A549 (cell line): ENCODE data around the gene TRAPPC12. TPM values are rescaled to one million over a fixed set of nuclear protein-coding genes. Genes with fewer than 3 reads are reported as not detected.

ENCODE experiments used
- ATAC-seq, 2 experiments: fragments of 200-7000 bp in 1 of 2; fragments of >200 bp in 1 of 2; cut with Nextera tagmentation in 1 of 2; cut with Tn5 transposase in 1 of 2; 3 replicates each; pipeline versions ENCODE4 v1.8.0 to v1.9.1; 2018 to 2020; ENCODE audit warnings: mild to moderate bottlenecking in 1 of 2, moderate library complexity in 1 of 2
- CTCF ChIA-PET: fragments of 300-600 bp; sonication (Branson Sonifier 250); formaldehyde crosslinking; extraction: SDS; loops from one replicate; lab custom pipeline; 2021; ENCODE audit warnings: antibody characterized with exemption, inconsistent platforms; lab: Yijun Ruan, JAX
- POLR2A ChIA-PET: fragments of 350-600 bp; formaldehyde crosslinking; extraction: SDS; loops from one replicate; lab custom pipeline; 2021; ENCODE audit warnings: antibody characterized with exemption, inconsistent platforms; lab: Yijun Ruan, JAX
- DNase-seq, 2 experiments: peaks; one replicate each; pipeline versions ENCODE4 v3.0.0 to v3.0.0-alpha.2; 2011 to 2016; ENCODE audit warnings: low read depth in 1 of 2, low spot score in 1 of 2
- FAIRE-seq: peaks from 2 replicates; lab custom pipeline; 2011; peaks lifted over from hg19 to GRCh38; lab: Jason Lieb, UNC
- H3K27ac ChIP-seq, 2 experiments: fragments of >200 bp; sonication (Bioruptor Twin); formaldehyde crosslinking; 3 replicates each; pipeline ENCODE4 v1.5.1; 2016 to 2017
- H3K4me1 ChIP-seq: fragments of >200 bp; sonication (Bioruptor Twin); formaldehyde crosslinking; 3 replicates; pipeline ENCODE4 v1.6.1; 2016
- H3K4me2 ChIP-seq: fragments of >200 bp; sonication (Bioruptor Twin); formaldehyde crosslinking; 3 replicates; pipeline ENCODE4 v1.6.1; 2016
- H3K4me3 ChIP-seq: fragments of >200 bp; sonication (Bioruptor Twin); formaldehyde crosslinking; 3 replicates; pipeline ENCODE4 v1.5.1; 2016
- H3K9me3 ChIP-seq: fragments of >200 bp; sonication (Bioruptor Twin); formaldehyde crosslinking; 3 replicates; pipeline ENCODE4 v1.6.1; 2016
- FOSB ChIP-seq: fragments of 250-450 bp; sonication (Bioruptor Pico); IDR thresholded peaks from 2 replicates; pipeline ENCODE4 v1.5.0; 2020; ENCODE audit warnings: mild to moderate bottlenecking, moderate library complexity
- FOXS1 ChIP-seq: fragments of 250-450 bp; sonication (Bioruptor Pico); IDR thresholded peaks from 2 replicates; pipeline ENCODE4 v1.5.0; 2020; ENCODE audit warnings: mild to moderate bottlenecking, moderate library complexity
- GATA3 ChIP-seq: IDR thresholded peaks from 2 replicates; pipeline ENCODE4 v1.6.1; 2012; ENCODE audit warnings: borderline replicate concordance
- HDAC2 ChIP-seq: fragments of 200-600 bp; sonication (generic); IDR thresholded peaks from 2 replicates; pipeline ENCODE4 v1.6.1; 2016
- HEYL ChIP-seq: fragments of 250-450 bp; sonication (Bioruptor Pico); IDR thresholded peaks from 2 replicates; pipeline ENCODE4 v1.8.0; 2021; ENCODE audit warnings: mild to moderate bottlenecking, moderate library complexity
- HOXB5 ChIP-seq: fragments of 250-450 bp; sonication (Bioruptor Pico); IDR thresholded peaks from 2 replicates; pipeline ENCODE4 v1.5.0; 2020; ENCODE audit warnings: mild to moderate bottlenecking, moderate library complexity
- JUN ChIP-seq, 2 experiments: fragments of >200 bp; sonication (Bioruptor Twin); formaldehyde crosslinking; IDR thresholded peaks; 2 replicates in 1 of 2; 3 replicates in 1 of 2; pipeline ENCODE4 v1.6.1; 2016 to 2017
- KDM5A ChIP-seq: fragments of 200-600 bp; sonication (generic); IDR thresholded peaks from 2 replicates; pipeline ENCODE4 v1.6.1; 2016; ENCODE audit warnings: antibody characterized with exemption, mild to moderate bottlenecking
- NFE2L2 ChIP-seq: fragments of 150-350 bp; conservative IDR thresholded peaks from 2 replicates; pipeline ENCODE4 v1.6.1; 2014; ENCODE audit warnings: low read length
- NPAS2 ChIP-seq: fragments of 250-450 bp; sonication (Bioruptor Pico); IDR thresholded peaks from 2 replicates; pipeline ENCODE4 v1.8.0; 2022; ENCODE audit warnings: mild to moderate bottlenecking, moderate library complexity, borderline replicate concordance
- RARB ChIP-seq: fragments of 250-450 bp; sonication (Bioruptor Pico); IDR thresholded peaks from 2 replicates; pipeline ENCODE4 v1.8.0; 2021; ENCODE audit warnings: mild to moderate bottlenecking, moderate library complexity
- RCOR1 ChIP-seq: fragments of 150-350 bp; IDR thresholded peaks from 2 replicates; pipeline ENCODE4 v1.6.1; 2014; ENCODE audit warnings: antibody characterized with exemption, low read length, low read depth
- RNF2 ChIP-seq: fragments of 200-600 bp; sonication (generic); IDR thresholded peaks from 2 replicates; pipeline ENCODE4 v1.6.1; 2016; ENCODE audit warnings: low read depth, mild to moderate bottlenecking, antibody characterized with exemption, moderate library complexity, borderline replicate concordance
- TFCP2L1 ChIP-seq: fragments of 250-450 bp; sonication (Bioruptor Pico); IDR thresholded peaks from 2 replicates; pipeline ENCODE4 v1.5.0; 2021; ENCODE audit warnings: mild to moderate bottlenecking
- TP53 ChIP-seq: fragments of 250-450 bp; sonication (Bioruptor Pico); IDR thresholded peaks from 2 replicates; pipeline ENCODE4 v1.5.0; 2021; ENCODE audit warnings: mild to moderate bottlenecking, moderate library complexity
- WGBS: methylation state at CpG from one replicate; pipeline ENCODE4 v1.1.6; 2017; ENCODE audit errors: missing lambda C conversion rate; 5-methylcytosine and 5-hydroxymethylcytosine counted together
- polyA plus RNA-seq, 4 experiments: library from polyadenylated mRNA; depleted of rRNA in 3 of 4; stranded (reverse); fragments of >200 nt; fragmentation: RNase III in 1 of 4; extraction: RNeasy Plus Mini Kit Qiagen cat#74134 plus additional on column Dnase treatment in 1 of 4; gene quantifications; 2 replicates in 3 of 4; 3 replicates in 1 of 4; pipeline ENCODE4 v1.2.3, GENCODE V29; 2011 to 2017
- TF ChIP-seq, protein P1 (sequence below): fragments of 200-600 bp; sonication (generic); IDR thresholded peaks from 2 replicates; pipeline ENCODE4 v1.6.1; 2016; ENCODE audit warnings: antibody characterized with exemption, mild to moderate bottlenecking, moderate library complexity
- TF ChIP-seq, protein P2 (sequence below): fragments of >200 bp; sonication (Bioruptor Twin); formaldehyde crosslinking; IDR thresholded peaks from 2 replicates; pipeline ENCODE4 v1.6.1; 2016

Gene TRAPPC12
- polyA plus RNA-seq, 2 of the 4 experiments (the other 2 are of a cell fraction), result 42.3 to 55.0 TPM

DNA sequence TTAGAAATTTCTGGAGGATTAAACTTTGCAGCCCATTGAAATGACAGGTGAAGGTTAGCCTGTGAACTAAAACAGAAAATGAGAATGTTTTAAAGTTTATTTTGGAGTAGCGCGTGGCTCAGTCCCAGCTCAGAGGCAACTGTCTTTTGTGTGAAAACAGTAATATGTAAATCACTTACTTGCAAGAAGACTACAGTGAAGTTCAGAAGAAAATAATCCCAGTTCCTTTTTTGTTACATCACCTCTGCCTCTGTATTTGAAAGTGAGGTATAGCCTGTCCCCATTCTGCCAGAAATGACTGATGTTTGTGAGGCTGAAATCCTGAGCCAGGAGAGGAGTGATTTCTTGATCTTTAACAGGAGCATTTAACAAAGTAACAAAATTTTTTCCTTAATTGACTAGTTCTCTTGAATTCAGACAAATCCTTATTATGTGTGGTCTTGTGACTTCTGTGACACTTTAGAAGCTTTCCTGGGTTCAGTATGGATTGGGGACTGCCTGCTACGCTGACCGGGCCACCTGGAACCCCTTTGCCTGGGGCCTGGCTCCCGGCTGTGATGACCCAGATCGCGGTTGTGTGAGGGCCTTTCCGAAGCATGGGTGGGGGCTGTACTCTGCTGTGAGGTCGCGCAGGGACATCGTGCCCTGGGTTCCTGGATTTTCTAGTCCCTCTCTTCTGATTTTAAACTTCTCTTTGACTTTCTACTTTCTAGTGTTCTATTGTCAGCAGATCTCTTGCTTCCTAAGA, 24.3 kb downstream of the TRAPPC12 start:
- DNase-seq, result no peak
- Histone ChIP-seq H3K4me3 (no peak overlapping the region), H3K4me1 (no peaks in the 10 kb centered on the region), H3K9me3 (no peaks in the 10 kb centered on the region), H3K27ac (no peak overlapping the region)
- POLR2A ChIA-PET, result no interaction called here
- TF ChIP-seq NPAS2 (no peak), FOXS1 (no peak), NFE2L2 (no peak), GATA3 (no peak), HOXB5 (CRISPR knock-in tag) (no peak), JUN (IDR thresholded peaks at IDR 0.05) (no peak), HDAC2 (no peak), TP53 (CRISPR knock-in tag) (no peak), RCOR1 (no peak), KDM5A (no peak), RNF2 (no peak), TFCP2L1 (CRISPR knock-in tag) (no peak), HEYL (no peak), RARB (CRISPR knock-in tag) (no peak), FOSB (no peak)
- TF ChIP-seq, protein P1, sequence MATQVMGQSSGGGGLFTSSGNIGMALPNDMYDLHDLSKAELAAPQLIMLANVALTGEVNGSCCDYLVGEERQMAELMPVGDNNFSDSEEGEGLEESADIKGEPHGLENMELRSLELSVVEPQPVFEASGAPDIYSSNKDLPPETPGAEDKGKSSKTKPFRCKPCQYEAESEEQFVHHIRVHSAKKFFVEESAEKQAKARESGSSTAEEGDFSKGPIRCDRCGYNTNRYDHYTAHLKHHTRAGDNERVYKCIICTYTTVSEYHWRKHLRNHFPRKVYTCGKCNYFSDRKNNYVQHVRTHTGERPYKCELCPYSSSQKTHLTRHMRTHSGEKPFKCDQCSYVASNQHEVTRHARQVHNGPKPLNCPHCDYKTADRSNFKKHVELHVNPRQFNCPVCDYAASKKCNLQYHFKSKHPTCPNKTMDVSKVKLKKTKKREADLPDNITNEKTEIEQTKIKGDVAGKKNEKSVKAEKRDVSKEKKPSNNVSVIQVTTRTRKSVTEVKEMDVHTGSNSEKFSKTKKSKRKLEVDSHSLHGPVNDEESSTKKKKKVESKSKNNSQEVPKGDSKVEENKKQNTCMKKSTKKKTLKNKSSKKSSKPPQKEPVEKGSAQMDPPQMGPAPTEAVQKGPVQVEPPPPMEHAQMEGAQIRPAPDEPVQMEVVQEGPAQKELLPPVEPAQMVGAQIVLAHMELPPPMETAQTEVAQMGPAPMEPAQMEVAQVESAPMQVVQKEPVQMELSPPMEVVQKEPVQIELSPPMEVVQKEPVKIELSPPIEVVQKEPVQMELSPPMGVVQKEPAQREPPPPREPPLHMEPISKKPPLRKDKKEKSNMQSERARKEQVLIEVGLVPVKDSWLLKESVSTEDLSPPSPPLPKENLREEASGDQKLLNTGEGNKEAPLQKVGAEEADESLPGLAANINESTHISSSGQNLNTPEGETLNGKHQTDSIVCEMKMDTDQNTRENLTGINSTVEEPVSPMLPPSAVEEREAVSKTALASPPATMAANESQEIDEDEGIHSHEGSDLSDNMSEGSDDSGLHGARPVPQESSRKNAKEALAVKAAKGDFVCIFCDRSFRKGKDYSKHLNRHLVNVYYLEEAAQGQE, result no peak
- TF ChIP-seq, protein P2, sequence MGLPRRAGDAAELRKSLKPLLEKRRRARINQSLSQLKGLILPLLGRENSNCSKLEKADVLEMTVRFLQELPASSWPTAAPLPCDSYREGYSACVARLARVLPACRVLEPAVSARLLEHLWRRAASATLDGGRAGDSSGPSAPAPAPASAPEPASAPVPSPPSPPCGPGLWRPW, result no peak
- TF ChIP-seq, all 56 proteins: peak for 0
- ATAC-seq, result no peak
- WGBS, result 96% methylated on average over 11 of the region's 11 CpGs
- no peak for FAIRE-seq
- CTCF ChIA-PET, result interaction anchor here (2.1 to 3.9 kb wide), 2 partner anchors 20 to 24 kb away, joined by 6 to 25 read pairs; partner anchors contain the start of gene TRAPPC12
- H3K4me2 ChIP-seq, result no peak overlapping the region

DNA sequence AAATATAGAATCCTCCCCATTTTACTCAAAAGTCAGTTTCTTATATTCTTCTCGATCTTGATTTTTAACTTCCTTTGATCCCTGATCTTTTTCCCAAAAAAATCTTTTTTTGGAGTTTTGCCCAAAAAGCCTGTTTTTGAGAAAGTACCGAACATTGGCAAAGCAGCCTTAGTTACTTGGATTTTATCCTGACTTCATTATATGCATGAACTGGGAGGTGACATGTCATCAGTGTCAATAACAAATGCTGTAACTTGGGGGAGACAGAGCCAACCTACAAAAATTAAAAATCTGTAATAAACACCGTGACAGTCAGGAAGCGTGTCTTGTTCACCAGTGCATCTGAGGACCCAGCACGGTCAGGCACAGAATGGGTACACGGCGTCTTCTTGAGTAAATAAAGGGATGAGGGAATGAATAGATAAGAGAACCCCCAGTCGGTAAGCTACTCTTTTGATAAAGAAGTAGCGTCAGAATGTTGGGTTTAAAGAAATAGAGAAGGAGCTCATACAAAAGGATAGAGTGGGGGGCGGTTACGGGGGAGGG, 24.9 kb downstream of the TRAPPC12 start:
- no peak for ATAC-seq
- no peak overlapping the region for H3K4me3 ChIP-seq
- DNase-seq, result no peak
- POLR2A ChIA-PET, result no interaction called here
- no peak overlapping the region for H3K27ac ChIP-seq
- CTCF ChIA-PET, result interaction anchor here (3.9 kb wide), 1 partner anchor 19 kb away, joined by 25 read pairs; no protein-coding TSS in a partner anchor
- TF ChIP-seq, protein P1, result no peak
- TF ChIP-seq TFCP2L1 (CRISPR knock-in tag), result no peak
- no peaks in the 10 kb centered on the region for H3K9me3 ChIP-seq
- no peak overlapping the region for H3K4me2 ChIP-seq
- 89% methylated on average over 11 of the region's 11 CpGs for WGBS
- FAIRE-seq, result no peak
- H3K4me1 ChIP-seq, result no peaks in the 10 kb centered on the region
